PC-3 (cell line): ENCODE results near the gene ENAH. TPM values are rescaled to one million over a fixed set of nuclear protein-coding genes. Genes with fewer than 3 reads are reported as not detected.

Source experiments
- ATAC-seq: fragments of 200-7000 bp; cut with Tn5 transposase; 2 replicates; pipeline ENCODE4 v1.9.1; 2020; ENCODE audit warnings: mild to moderate bottlenecking, moderate library complexity
- BruUV-seq: library from RNA; stranded (reverse); fragments of 400-500 nt; replicated peaks from 2 replicates; lab custom pipeline; 2021; lab: Mats Ljungman, UMichigan
- CTCF ChIA-PET: fragments of 300-600 bp; sonication (Branson Sonifier 250); formaldehyde crosslinking; loops from one replicate; lab custom pipeline; 2022; ENCODE audit warnings: antibody characterized with exemption; lab: Charles Lee
- POLR2A ChIA-PET: fragments of 300-600 bp; sonication (Branson Sonifier 250); formaldehyde crosslinking; loops from one replicate; lab custom pipeline; 2022; ENCODE audit warnings: antibody characterized with exemption; ENCODE audit not compliant: unreplicated experiment; lab: Charles Lee
- DNase-seq: peaks from one replicate; pipeline ENCODE4 v3.0.0-alpha.2; 2015
- H2AFZ ChIP-seq: fragments of 300-600 bp; sonication (generic); 2 replicates; pipeline ENCODE4 v1.6.0; 2016; ENCODE audit warnings: antibody characterized with exemption, low read length
- H3F3A ChIP-seq: fragments of 300-600 bp; sonication (generic); one replicate; pipeline ENCODE4 v1.6.0; 2017; ENCODE audit warnings: antibody characterized with exemption, low read length, control low read depth, mild to moderate bottlenecking; ENCODE audit not compliant: unreplicated experiment
- H3K27ac ChIP-seq: fragments of 300-600 bp; sonication (generic); 2 replicates; pipeline ENCODE4 v1.5.1; 2016; ENCODE audit warnings: mild to moderate bottlenecking, low read length
- H3K27me3 ChIP-seq: fragments of 300-600 bp; sonication (generic); 2 replicates; pipeline ENCODE4 v1.6.1; 2016; ENCODE audit warnings: low read length, mixed read lengths
- H3K36me3 ChIP-seq: fragments of 300-600 bp; sonication (generic); 2 replicates; pipeline ENCODE4 v1.6.1; 2016; ENCODE audit warnings: low read depth, mixed run types, low read length, mixed read lengths
- H3K4me1 ChIP-seq: fragments of 300-600 bp; sonication (generic); 2 replicates; pipeline ENCODE4 v1.5.1; 2016; ENCODE audit warnings: low read length; ENCODE audit not compliant: insufficient read depth
- H3K4me2 ChIP-seq: fragments of 300-600 bp; sonication (generic); 2 replicates; pipeline ENCODE4 v1.6.0; 2016; ENCODE audit warnings: low read length
- H3K4me3 ChIP-seq: fragments of 300-600 bp; sonication (generic); 2 replicates; pipeline ENCODE4 v1.5.1; 2016; ENCODE audit warnings: mild to moderate bottlenecking, low read length, mixed read lengths
- H3K79me2 ChIP-seq: fragments of 300-600 bp; sonication (generic); 2 replicates; pipeline ENCODE4 v1.6.1; 2017; ENCODE audit warnings: low read length, mixed read lengths
- H3K9ac ChIP-seq: fragments of 300-600 bp; sonication (generic); 2 replicates; pipeline ENCODE4 v1.6.0; 2016; ENCODE audit warnings: mild to moderate bottlenecking, low read length
- H3K9me2 ChIP-seq: fragments of 300-600 bp; sonication (generic); replicated peaks from 2 replicates; pipeline ENCODE4 v1.6.1; 2016; ENCODE audit warnings: mixed run types, low read length, mixed read lengths
- H3K9me3 ChIP-seq: fragments of 300-600 bp; sonication (generic); 2 replicates; pipeline ENCODE4 v1.6.1; 2016; ENCODE audit warnings: low read length, mixed read lengths
- H4K20me1 ChIP-seq: fragments of 300-600 bp; sonication (generic); 2 replicates; pipeline ENCODE4 v1.6.1; 2016; ENCODE audit warnings: low read length, mixed read lengths
- CTCF ChIP-seq: fragments of 300-600 bp; sonication (generic); conservative IDR thresholded peaks from 2 replicates; pipeline ENCODE4 v1.5.1; 2017; ENCODE audit warnings: antibody characterized with exemption, low read depth, mild to moderate bottlenecking, low read length
- EZH2 ChIP-seq: fragments of 300-600 bp; sonication (generic); IDR thresholded peaks from one replicate; pipeline ENCODE4 v1.6.1; 2017; ENCODE audit warnings: antibody characterized with exemption, mild to moderate bottlenecking, low read length; ENCODE audit not compliant: unreplicated experiment
- EZH2phosphoT487 ChIP-seq: fragments of 300-600 bp; sonication (generic); IDR thresholded peaks from 2 replicates; pipeline ENCODE4 v1.6.1; 2018; ENCODE audit warnings: mild to moderate bottlenecking, antibody characterized with exemption, low read length, borderline replicate concordance
- intact Hi-C: fragments of 100-400 bp; cut with micrococcal nuclease; formaldehyde crosslinking; loops from 2 replicates; pipeline ENCODE4 v1.9.0; 2023
- total RNA-seq: library from RNA; depleted of rRNA; stranded (reverse); fragments of >200 nt; gene quantifications from 2 replicates; pipeline ENCODE4 v1.2.3, GENCODE V29; 2014

ENAH gene
- total RNA-seq, 1 experiment from 2014 or later, result 96.6 TPM

DNA sequence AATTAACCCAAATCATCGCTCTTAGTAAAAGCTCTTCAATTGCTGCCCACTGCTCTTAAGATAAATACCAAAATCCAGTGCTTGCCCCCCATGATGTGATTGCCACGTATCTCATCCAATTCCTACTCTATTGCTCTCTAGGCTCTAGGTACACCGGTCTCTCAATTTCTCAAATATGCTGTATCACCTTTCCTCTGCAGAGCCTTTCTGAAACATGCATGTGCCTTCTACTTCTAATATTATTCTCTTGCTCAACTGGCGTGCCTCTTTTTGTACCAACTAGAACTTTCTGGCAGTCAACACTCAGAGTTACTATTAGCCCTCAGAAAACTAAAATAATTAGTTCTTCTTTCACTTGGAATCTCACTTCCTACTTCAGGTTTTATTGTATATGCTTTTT is 113.3 kb downstream of the ENAH start:
- Histone ChIP-seq H3K27me3 (no peaks in the 10 kb centered on the region), H3K9me2 (no peaks in the 10 kb centered on the region), H3K4me2 (no peak overlapping the region), H3K4me3 (no peak overlapping the region), H3K36me3 (no peaks in the 10 kb centered on the region), H3K79me2 (peaks cover 51% of the 10 kb centered on the region), H3K27ac (no peak overlapping the region), H3K9ac (no peak overlapping the region), H3K4me1 (peaks cover 9% of the 10 kb centered on the region; the same call in 1 of the 2 replicates), H2AFZ (no peak overlapping the region), H3F3A (no peaks in the 10 kb centered on the region), H4K20me1 (0 out of 2 replicates have a peak, but pooled peaks cover 8% of the 10 kb centered on the region), H3K9me3 (no peaks in the 10 kb centered on the region)
- TF ChIP-seq EZH2phosphoT487 (no peak), EZH2 (no peak), CTCF (no peak)
- no TSS peak for BruUV-seq
- CTCF ChIA-PET, result no interaction called here
- POLR2A ChIA-PET, result no interaction called here
- ATAC-seq (no peak), DNase-seq (no peak)
- intact Hi-C loops, result no loop called here

- DNase-seq (peak; percentile 26), ATAC-seq (no peak)
- Histone ChIP-seq H3K4me3 (no peak overlapping the region), H3K4me2 (no peak overlapping the region), H3K27me3 (no peaks in the 10 kb centered on the region), H2AFZ (no peak overlapping the region), H3K9me2 (no peaks in the 10 kb centered on the region), H3K9me3 (no peaks in the 10 kb centered on the region), H4K20me1 (peaks cover 8% of the 10 kb centered on the region; the same call in 1 of the 2 replicates), H3K79me2 (peaks cover 56% of the 10 kb centered on the region), H3K27ac (no peak overlapping the region), H3K9ac (no peak overlapping the region), H3F3A (no peaks in the 10 kb centered on the region), H3K4me1 (peaks cover 12% of the 10 kb centered on the region; the same call in 1 of the 2 replicates), H3K36me3 (no peaks in the 10 kb centered on the region)
- intact Hi-C loops, result no loop called here
- TF ChIP-seq EZH2phosphoT487 (no peak), CTCF (no peak), EZH2 (no peak)
- CTCF ChIA-PET, result no interaction called here
- BruUV-seq, result no TSS peak
- POLR2A ChIA-PET, result no interaction called here
These were observed 113.9 kb downstream of the ENAH start for GRCh38 chr1:225539069-225539468.

DNA sequence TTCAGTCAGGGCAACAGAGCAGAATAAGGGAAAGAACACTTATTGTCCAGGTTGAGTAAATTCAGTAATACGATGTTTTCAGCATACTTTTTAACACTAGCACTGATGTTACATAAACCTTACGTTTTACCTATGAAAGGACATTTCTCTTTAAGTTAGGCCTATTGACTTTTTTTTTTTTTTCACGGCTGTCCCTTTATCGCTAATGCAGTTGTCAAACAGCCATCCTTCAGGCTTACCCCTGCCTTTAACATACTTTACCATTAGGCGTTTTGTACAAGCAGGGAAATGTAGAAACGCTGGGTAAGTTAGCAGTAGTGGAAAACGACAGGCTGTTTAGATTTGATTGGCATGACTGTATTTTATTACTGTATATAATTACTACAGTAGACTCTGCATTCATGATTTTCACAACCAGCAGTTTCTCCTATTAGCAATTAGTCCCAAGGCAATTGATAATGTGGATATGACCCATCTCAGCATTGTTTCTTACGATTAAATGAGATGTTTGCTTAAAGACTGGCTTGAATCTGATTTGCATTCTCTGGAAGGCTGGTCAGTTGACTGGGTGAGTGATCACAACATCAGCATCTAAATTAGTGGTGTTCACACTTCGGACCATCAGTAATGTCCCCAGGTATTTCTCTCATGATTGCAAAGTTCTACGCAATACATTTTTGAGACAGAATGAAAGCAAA is 115.2 kb downstream of the ENAH start:
- no peak overlapping the region for H3K27ac ChIP-seq
- H3K9me3 ChIP-seq, result no peaks in the 10 kb centered on the region
- peaks cover 14% of the 10 kb centered on the region; the same call in 1 of the 2 replicates for H4K20me1 ChIP-seq
- no peaks in the 10 kb centered on the region for H3K27me3 ChIP-seq
- H3K9ac ChIP-seq, result no peak overlapping the region
- ChIA-PET CTCF (no interaction called here), POLR2A (no interaction called here)
- DNase-seq (no peak), ATAC-seq (no peak)
- no TSS peak for BruUV-seq
- intact Hi-C loops, result no loop called here
- no peaks in the 10 kb centered on the region for H3K9me2 ChIP-seq
- no peak for TF ChIP-seq EZH2phosphoT487
- TF ChIP-seq EZH2, result no peak
- no peak for TF ChIP-seq CTCF
- no peak overlapping the region for H3K4me2 ChIP-seq
- H3K4me1 ChIP-seq, result peaks cover 23% of the 10 kb centered on the region
- no peak overlapping the region for H3K4me3 ChIP-seq
- H3K36me3 ChIP-seq, result no peaks in the 10 kb centered on the region
- no peak overlapping the region for H2AFZ ChIP-seq
- H3F3A ChIP-seq, result no peaks in the 10 kb centered on the region
- H3K79me2 ChIP-seq, result peaks cover 59% of the 10 kb centered on the region
